ENCODE results near the gene RAC2.

The RAC2 gene

DNA sequence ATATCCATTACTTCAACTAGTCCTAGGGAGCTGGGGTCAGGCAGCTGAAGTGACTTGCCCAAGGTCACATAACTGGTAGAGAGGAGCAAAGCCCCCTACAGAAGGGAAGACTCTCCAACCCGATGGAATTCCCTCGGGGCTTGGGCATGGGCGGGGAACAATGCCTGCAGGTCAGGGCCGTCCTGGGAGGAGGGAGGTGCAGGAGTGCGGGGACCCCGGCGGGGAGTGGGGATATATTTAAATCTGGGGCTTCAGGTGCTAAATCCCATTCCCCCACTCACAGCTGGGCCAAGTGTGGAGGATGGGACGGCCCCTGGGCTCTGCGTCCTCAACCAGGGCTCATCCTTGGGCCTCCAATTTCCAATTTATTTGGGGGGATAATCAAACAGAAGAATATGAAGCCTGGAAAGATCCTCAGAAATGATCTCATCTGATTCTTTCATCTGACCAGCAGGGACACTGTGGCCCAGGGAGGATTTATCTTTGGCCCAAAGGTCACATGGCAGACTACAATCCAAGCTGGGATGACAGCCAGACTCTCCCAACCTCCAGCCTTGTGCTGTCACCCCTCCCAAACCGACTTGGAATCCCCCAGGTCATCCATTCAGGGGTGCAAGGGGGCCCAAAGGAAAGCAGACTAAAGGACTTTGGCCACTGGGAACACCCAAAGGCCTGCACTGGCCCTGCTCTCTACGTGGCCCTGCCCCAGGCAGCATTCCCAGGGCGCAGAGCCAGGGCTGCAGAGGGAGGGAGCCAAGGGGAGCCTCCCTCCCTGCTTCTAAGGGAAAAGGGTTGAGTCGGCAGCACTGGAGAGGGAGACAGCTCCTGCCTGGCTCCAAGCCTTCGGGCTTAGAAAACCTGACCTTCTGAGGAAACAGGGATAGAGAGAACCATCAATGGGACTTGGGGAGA lies 47.3 kb downstream of the RAC2 start:
- TF ChIP-seq, protein P1, sequence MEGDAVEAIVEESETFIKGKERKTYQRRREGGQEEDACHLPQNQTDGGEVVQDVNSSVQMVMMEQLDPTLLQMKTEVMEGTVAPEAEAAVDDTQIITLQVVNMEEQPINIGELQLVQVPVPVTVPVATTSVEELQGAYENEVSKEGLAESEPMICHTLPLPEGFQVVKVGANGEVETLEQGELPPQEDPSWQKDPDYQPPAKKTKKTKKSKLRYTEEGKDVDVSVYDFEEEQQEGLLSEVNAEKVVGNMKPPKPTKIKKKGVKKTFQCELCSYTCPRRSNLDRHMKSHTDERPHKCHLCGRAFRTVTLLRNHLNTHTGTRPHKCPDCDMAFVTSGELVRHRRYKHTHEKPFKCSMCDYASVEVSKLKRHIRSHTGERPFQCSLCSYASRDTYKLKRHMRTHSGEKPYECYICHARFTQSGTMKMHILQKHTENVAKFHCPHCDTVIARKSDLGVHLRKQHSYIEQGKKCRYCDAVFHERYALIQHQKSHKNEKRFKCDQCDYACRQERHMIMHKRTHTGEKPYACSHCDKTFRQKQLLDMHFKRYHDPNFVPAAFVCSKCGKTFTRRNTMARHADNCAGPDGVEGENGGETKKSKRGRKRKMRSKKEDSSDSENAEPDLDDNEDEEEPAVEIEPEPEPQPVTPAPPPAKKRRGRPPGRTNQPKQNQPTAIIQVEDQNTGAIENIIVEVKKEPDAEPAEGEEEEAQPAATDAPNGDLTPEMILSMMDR (IDR thresholded peaks at IDR 0.05; ENCODE audit: low read depth, low read length) = no peak
- peak; percentile 77 for DNase-seq (ENCODE audit: low read depth, low spot score)
- no peak overlapping the region for H3K4me3 ChIP-seq (ENCODE audit: low read depth, low read length)
- in situ Hi-C loops (cut with HindIII; ENCODE audit: low sequenced_read_pairs) = no loop called here

DNA sequence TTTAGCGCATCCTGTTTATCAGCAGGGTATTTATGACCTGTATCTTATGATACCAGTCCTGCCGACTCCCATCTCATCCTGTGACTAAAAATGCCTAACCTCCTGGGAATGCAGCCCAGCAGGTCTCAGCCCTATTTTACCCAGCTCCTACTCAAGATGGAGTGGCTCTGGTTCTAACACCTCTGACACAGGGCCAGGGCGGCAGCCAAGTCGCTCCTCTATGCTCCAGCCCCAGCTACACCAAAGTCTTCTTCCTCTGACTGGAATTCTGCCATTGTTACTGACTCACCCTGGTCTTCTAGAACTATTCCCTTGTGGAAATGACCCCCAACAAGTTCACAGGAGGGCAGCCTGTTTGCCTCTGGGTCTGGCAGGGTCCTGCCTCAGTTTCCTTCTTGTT lies 48.1 kb downstream of the RAC2 start:
- no peak for DNase-seq (ENCODE audit: low read depth, low spot score)
- no peak overlapping the region for H3K4me3 ChIP-seq (ENCODE audit: low read depth, low read length)
- in situ Hi-C loops (cut with HindIII; ENCODE audit: low sequenced_read_pairs) = no loop called here
- TF ChIP-seq, protein P1 (IDR thresholded peaks at IDR 0.05; ENCODE audit: low read depth, low read length) = no peak

DNA sequence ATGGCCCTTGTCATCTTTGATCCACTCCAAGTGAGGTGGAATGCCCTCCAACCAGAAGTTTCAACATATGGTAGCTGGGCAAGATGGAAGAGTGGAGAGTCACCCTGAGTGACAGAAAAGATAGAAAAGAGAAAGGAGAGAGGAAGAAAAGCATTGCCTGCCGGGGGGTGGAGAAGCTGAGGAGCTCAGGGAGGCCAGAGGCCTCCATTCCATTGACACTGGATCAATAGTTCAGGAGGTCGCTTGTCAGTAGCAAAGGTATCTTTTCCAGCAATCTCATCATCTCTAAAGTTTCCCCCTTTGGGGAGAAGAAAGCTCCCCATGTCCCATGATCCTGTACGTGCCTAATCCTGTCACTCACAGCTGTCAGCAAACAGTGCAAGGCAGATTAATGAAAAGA lies 49.3 kb downstream of the RAC2 start:
- in situ Hi-C loops (cut with HindIII; ENCODE audit: low sequenced_read_pairs) = no loop called here
- no peak for DNase-seq (ENCODE audit: low read depth, low spot score)
- no peak overlapping the region for H3K4me3 ChIP-seq (ENCODE audit: low read depth, low read length)
- TF ChIP-seq, protein P1 (IDR thresholded peaks at IDR 0.05; ENCODE audit: low read depth, low read length) = no peak

DNA sequence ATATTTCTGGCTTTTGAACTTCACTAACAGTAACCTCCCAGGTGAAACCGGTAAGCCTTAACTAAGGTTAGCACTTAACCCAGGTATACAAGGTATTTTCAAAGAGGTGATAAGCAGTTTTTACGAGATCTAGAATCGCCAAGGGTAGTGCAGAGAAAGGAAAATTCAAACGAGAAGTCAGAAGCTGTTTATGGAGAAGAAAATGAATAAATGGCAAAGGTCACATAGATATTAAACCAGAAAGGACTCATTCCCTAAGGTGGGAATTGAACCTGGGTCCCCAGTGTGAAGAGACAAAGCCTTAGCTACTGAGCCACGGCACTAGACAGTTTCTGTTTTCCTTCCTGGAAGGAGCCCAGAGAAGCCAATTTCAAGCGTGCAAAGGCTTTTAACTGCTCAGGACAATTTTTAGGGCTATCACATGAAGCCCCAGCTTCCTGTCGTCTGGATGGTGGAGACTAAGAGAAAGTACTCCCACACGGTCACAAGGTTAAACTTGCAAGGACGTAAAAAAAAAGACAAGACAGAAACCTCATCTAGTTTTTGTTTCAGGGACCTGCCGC lies 50.4 kb downstream of the RAC2 start:
- no peak for DNase-seq (ENCODE audit: low read depth, low spot score)
- TF ChIP-seq, protein P1 (IDR thresholded peaks at IDR 0.05; ENCODE audit: low read depth, low read length) = no peak
- in situ Hi-C loops (cut with HindIII; ENCODE audit: low sequenced_read_pairs) = no loop called here
- H3K4me3 ChIP-seq (ENCODE audit: low read depth, low read length) = no peak overlapping the region

DNA sequence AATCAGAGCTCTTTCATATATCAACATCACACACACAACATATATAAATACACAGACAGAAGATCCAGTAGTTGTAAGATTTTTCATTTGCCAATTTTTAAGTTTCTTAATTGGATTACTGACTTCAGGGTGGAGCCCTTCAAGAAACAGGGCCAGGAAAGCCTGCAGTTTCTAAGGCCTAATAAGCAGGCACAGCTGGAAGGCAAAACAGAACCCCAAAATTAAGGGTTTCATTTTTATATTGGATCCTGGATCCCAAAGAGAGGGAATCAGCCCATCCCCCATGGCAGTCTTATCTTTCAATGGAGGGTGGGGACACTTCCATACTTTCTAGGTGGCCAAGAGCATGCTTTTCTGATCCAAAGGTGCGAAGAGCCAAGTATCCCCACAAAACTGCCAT lies 51.3 kb downstream of the RAC2 start:
- no peak overlapping the region for H3K4me3 ChIP-seq (ENCODE audit: low read depth, low read length)
- TF ChIP-seq, protein P1 (IDR thresholded peaks at IDR 0.05; ENCODE audit: low read depth, low read length) = no peak
- in situ Hi-C loops (cut with HindIII; ENCODE audit: low sequenced_read_pairs) = no loop called here
- DNase-seq (ENCODE audit: low read depth, low spot score) = no peak

DNA sequence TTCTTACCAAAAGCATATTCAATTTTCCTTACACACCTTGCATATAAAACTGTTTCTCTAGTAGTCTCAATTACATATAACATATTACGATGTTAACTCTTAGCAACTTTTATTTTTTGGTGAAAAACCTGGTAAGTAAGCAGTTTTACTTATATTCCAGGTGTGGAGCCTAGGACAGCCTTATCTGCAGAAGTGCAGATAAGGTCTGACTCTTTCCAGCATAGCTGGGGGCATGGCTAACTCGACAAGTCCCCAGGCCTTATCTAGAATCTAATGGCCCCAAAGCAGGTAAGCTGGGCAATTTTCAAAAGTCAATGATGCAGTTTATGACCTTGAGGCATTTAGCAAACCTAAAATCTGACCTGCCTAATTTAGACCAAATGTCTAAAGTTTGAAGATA lies 51.9 kb downstream of the RAC2 start:
- TF ChIP-seq, protein P1 (IDR thresholded peaks at IDR 0.05; ENCODE audit: low read depth, low read length) = no peak

More for the DNA sequence above, 51.9 kb downstream of the RAC2 start:
- DNase-seq (ENCODE audit: low read depth, low spot score) = no peak
- no peak overlapping the region for H3K4me3 ChIP-seq (ENCODE audit: low read depth, low read length)
- in situ Hi-C loops (cut with HindIII; ENCODE audit: low sequenced_read_pairs) = no loop called here
